Gastrocnemius medialis (tissue), 4 donors: ENCODE data around the gene RUSF1. TPM values are rescaled to one million over a fixed set of nuclear protein-coding genes. Genes with fewer than 3 reads are reported as not detected.
"Not testable (repeated sequence)": the region's sequence is repeated elsewhere in the genome, so short reads cannot be mapped to it uniquely, and the experiment has no call there.

Source experiments
- ATAC-seq, 2 donors: fragments of 150-250 bp; one replicate each; pipeline ENCODE4 v1.9.1; 2016
- DNase-seq, 2 donors: peaks; one replicate each; pipeline ENCODE4 v3.0.0-alpha.2; 2019
- H3K27ac ChIP-seq, 4 donors: fragments of 200-600 bp; sonication (generic); 1 replicate in 1 of 4; 2 replicates in 3 of 4; pipeline ENCODE4 v1.5.1; 2016 to 2018; ENCODE audit warnings: mild to moderate bottlenecking in 2 of 4, moderate library complexity in 1 of 4
- H3K27me3 ChIP-seq, 3 donors: fragments of 200-600 bp; sonication (generic) in 2 of 3; 1 replicate in 1 of 3; 2 replicates in 2 of 3; pipeline versions ENCODE4 v1.5.1 to v1.6.0; 2016 to 2019; ENCODE audit warnings: mild to moderate bottlenecking in 1 of 3, moderate library complexity in 1 of 3
- H3K36me3 ChIP-seq, 2 donors: fragments of 200-600 bp; sonication (generic) in 1 of 2; one replicate each; pipeline ENCODE4 v1.5.1; 2017 to 2018
- H3K4me1 ChIP-seq, 2 donors: fragments of 200-600 bp; sonication (generic) in 1 of 2; one replicate each; pipeline ENCODE4 v1.5.1; 2016 to 2017; ENCODE audit warnings: mild to moderate bottlenecking in 2 of 2
- H3K4me3 ChIP-seq, 4 donors: fragments of 200-600 bp; sonication (generic) in 3 of 4; 1 replicate in 1 of 4; 2 replicates in 3 of 4; pipeline ENCODE4 v1.5.1; 2016 to 2019; ENCODE audit warnings: mild to moderate bottlenecking in 2 of 4
- H3K9me3 ChIP-seq, 3 donors: fragments of 200-600 bp; sonication (generic) in 2 of 3; 1 replicate in 1 of 3; 2 replicates in 2 of 3; pipeline ENCODE4 v1.5.1; 2016 to 2019
- POLR2A ChIP-seq, 2 donors: fragments of 450-650 bp; IDR thresholded peaks; one replicate each; pipeline ENCODE4 v1.6.1; 2017; ENCODE audit warnings: antibody characterized with exemption in 2 of 2, mild to moderate bottlenecking in 2 of 2, moderate library complexity in 2 of 2
- in situ Hi-C, 4 donors: fragments of 200-750 bp; cut with MboI; loops; one replicate each; pipeline versions ENCODE4 v1.15.0 to v1.8.0; 2017; ENCODE audit warnings: low sequenced_read_pairs in 4 of 4
- intact Hi-C: fragments of 100-400 bp; cut with DNase I; formaldehyde crosslinking; loops from one replicate; pipeline ENCODE4 v1.15.1; 2023; ENCODE audit warnings: low total_unique reads
- total RNA-seq, 4 donors: library from RNA; depleted of rRNA; stranded (reverse); fragments of >200 nt; gene quantifications; one replicate each; pipeline versions ENCODE4 v1.1.0 to v1.2.3, GENCODE V29; 2016
- TF ChIP-seq, protein P1 (sequence below), 5 experiments: fragments of 450-650 bp in 3 of 5; fragments of 200-600 bp in 2 of 5; sonication (generic) in 2 of 5; IDR thresholded peaks in 4 of 5; conservative IDR thresholded peaks in 1 of 5; 1 replicate in 4 of 5; 2 replicates in 1 of 5; pipeline ENCODE4 v1.5.1; 2016 to 2019; ENCODE audit warnings: antibody characterized with exemption in 5 of 5, mild to moderate bottlenecking in 3 of 5, moderate library complexity in 3 of 5

Gene RUSF1
- total RNA-seq, 4 donors from 2014 or later, result 6.7 to 15.1 (median 8.5) TPM

GRCh38 chr16:31504159-31504558 is 4.0 kb downstream of the RUSF1 start:
- intact Hi-C loops, result loop anchor here (10.0 kb wide), 1 partner anchor 371 kb away; the partner anchor contains the start of gene ZNF267
- Histone ChIP-seq H3K36me3 (peaks cover 0 to 9% of the 10 kb centered on the region in 2 donors), H3K4me1 (peaks cover 18 to 21% of the 10 kb centered on the region in 2 donors), H3K9me3 (no peaks in the 10 kb centered on the region), H3K4me3 (no peak overlapping the region), H3K27me3 (no peaks in the 10 kb centered on the region), H3K27ac (no peak overlapping the region)
- ATAC-seq (no peak), DNase-seq (no peak)
- in situ Hi-C loops, result loop anchor here in 3 of 4 donors (10.0 to 25.0 kb wide), 4 partner anchors 49 to 383 kb away; partner anchors contain the start of genes ZNF267 (in 2 of the 3) and ARMC5 (in 1 of the 3)
- no peak for TF ChIP-seq POLR2A (IDR thresholded peaks at IDR 0.05)
- TF ChIP-seq, protein P1, sequence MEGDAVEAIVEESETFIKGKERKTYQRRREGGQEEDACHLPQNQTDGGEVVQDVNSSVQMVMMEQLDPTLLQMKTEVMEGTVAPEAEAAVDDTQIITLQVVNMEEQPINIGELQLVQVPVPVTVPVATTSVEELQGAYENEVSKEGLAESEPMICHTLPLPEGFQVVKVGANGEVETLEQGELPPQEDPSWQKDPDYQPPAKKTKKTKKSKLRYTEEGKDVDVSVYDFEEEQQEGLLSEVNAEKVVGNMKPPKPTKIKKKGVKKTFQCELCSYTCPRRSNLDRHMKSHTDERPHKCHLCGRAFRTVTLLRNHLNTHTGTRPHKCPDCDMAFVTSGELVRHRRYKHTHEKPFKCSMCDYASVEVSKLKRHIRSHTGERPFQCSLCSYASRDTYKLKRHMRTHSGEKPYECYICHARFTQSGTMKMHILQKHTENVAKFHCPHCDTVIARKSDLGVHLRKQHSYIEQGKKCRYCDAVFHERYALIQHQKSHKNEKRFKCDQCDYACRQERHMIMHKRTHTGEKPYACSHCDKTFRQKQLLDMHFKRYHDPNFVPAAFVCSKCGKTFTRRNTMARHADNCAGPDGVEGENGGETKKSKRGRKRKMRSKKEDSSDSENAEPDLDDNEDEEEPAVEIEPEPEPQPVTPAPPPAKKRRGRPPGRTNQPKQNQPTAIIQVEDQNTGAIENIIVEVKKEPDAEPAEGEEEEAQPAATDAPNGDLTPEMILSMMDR (IDR thresholded peaks at IDR 0.05 in 4 of 5, conservative IDR thresholded peaks at IDR 0.05 in 1 of 5), result no peak

DNA sequence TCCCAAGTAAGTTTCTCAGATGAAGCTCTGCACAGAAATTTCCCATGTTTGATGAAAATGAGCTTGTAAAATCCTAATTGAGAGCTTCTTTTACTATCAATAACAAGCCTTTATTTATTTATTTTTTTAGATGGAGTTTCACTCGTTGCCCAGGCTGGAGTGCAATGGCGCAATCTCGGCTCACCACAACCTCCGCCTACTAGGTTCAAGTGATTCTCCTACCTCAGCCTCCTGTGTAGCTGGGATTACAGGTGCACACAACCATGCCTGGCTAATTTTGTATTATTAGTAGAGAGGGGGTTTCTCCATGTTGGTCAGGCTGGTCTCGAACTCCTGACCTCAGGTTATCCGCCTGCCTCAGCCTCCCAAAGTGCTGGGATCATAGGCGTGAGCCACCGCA is 4.6 kb downstream of the RUSF1 start:
- intact Hi-C loops (loop anchor here (10.0 kb wide), 1 partner anchor 371 kb away; the partner anchor contains the start of gene ZNF267), in situ Hi-C loops (loop anchor here in 3 of 4 donors (10.0 to 25.0 kb wide), 4 partner anchors 49 to 384 kb away; partner anchors contain the start of genes ZNF267 (in 2 of the 3) and ARMC5 (in 1 of the 3))
- Histone ChIP-seq H3K4me1 (peaks cover 13 to 17% of the 10 kb centered on the region in 2 donors), H3K36me3 (peaks cover 0 to 15% of the 10 kb centered on the region in 2 donors)
- H3K27ac ChIP-seq, H3K27me3 ChIP-seq, H3K9me3 ChIP-seq, ATAC-seq, H3K4me3 ChIP-seq, DNase-seq: not testable (repeated sequence)

DNA sequence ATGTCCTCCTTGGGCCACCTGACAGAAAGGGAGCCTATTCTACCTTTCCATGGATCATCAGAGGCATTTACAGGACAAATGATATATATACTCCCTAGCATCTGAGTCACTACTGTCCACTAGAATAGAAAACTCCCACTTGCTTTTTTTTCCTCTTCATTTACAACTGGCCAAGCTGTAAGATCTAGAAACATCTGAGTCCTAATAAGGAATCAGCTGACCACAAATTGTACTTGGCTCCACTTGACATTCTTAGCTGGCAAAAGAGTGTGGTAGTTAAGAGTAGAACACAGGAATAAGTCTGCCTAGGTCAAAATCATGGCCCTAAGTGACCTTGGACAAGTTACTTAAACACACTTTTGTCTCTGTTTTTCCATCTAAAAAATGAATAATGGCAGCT is 5.2 kb downstream of the RUSF1 start:
- TF ChIP-seq, protein P1 (IDR thresholded peaks at IDR 0.05 in 4 of 5, conservative IDR thresholded peaks at IDR 0.05 in 1 of 5), result no peak
- no peak for TF ChIP-seq POLR2A (IDR thresholded peaks at IDR 0.05)
- no peak for ATAC-seq
- Histone ChIP-seq H3K27ac (no peak overlapping the region), H3K4me1 (peaks cover 13 to 17% of the 10 kb centered on the region in 2 donors), H3K36me3 (peaks cover 0 to 20% of the 10 kb centered on the region in 2 donors), H3K4me3 (no peak overlapping the region), H3K27me3 (no peaks in the 10 kb centered on the region), H3K9me3 (no peaks in the 10 kb centered on the region)
- DNase-seq, result no peak
- intact Hi-C loops (loop anchor here (10.0 kb wide), 1 partner anchor 372 kb away; the partner anchor contains the start of gene ZNF267), in situ Hi-C loops (loop anchor here in 3 of 4 donors (10.0 to 25.0 kb wide), 4 partner anchors 48 to 384 kb away; partner anchors contain the start of genes ZNF267 (in 2 of the 3) and ARMC5 (in 1 of the 3))

- no peak overlapping the region for H3K4me3 ChIP-seq
- no peak overlapping the region for H3K27ac ChIP-seq
- H3K9me3 ChIP-seq, result no peaks in the 10 kb centered on the region
- intact Hi-C loops (loop anchor here (10.0 kb wide), 1 partner anchor 373 kb away; the partner anchor contains the start of gene ZNF267), in situ Hi-C loops (loop anchor here in 3 of 4 donors (10.0 to 25.0 kb wide), 4 partner anchors 47 to 385 kb away; partner anchors contain the start of genes ZNF267 (in 2 of the 3) and ARMC5 (in 1 of the 3))
- peaks cover 7 to 10% of the 10 kb centered on the region in 2 donors for H3K4me1 ChIP-seq
- H3K36me3 ChIP-seq, result peaks cover 0 to 29% of the 10 kb centered on the region in 2 donors
- DNase-seq (no peak), ATAC-seq (no peak)
- TF ChIP-seq, protein P1 (IDR thresholded peaks at IDR 0.05 in 4 of 5, conservative IDR thresholded peaks at IDR 0.05 in 1 of 5), result no peak
- no peak for TF ChIP-seq POLR2A (IDR thresholded peaks at IDR 0.05)
- no peaks in the 10 kb centered on the region for H3K27me3 ChIP-seq
Observed at GRCh38 chr16:31501966-31502348, 6.2 kb downstream of the RUSF1 start.

GRCh38 chr16:31501226-31501965 is 6.8 kb downstream of the RUSF1 start:
- no peaks in the 10 kb centered on the region for H3K27me3 ChIP-seq
- no peak for TF ChIP-seq POLR2A (IDR thresholded peaks at IDR 0.05)
- TF ChIP-seq, protein P1 (IDR thresholded peaks at IDR 0.05 in 4 of 5, conservative IDR thresholded peaks at IDR 0.05 in 1 of 5), result no peak
- H3K36me3 ChIP-seq, result peaks cover 0 to 35% of the 10 kb centered on the region in 2 donors
- in situ Hi-C loops, result loop anchor here in 3 of 4 donors (10.0 to 25.0 kb wide), 4 partner anchors 47 to 386 kb away; partner anchors contain the start of genes ZNF267 (in 2 of the 3) and ARMC5 (in 1 of the 3)
- no peak for ATAC-seq
- no peak for DNase-seq
- peaks cover 2 to 4% of the 10 kb centered on the region in 2 donors for H3K4me1 ChIP-seq
- no peak overlapping the region for H3K27ac ChIP-seq
- no peak overlapping the region for H3K4me3 ChIP-seq
- intact Hi-C loops, result loop anchor here (10.0 kb wide), 1 partner anchor 373 kb away; the partner anchor contains the start of gene ZNF267
- no peaks in the 10 kb centered on the region for H3K9me3 ChIP-seq
